ENCODE data around the gene RND1. TPM values are rescaled to one million over a fixed set of nuclear protein-coding genes. Genes with fewer than 3 reads are reported as not detected.

The RND1 gene
- total RNA-seq, 1 donor from 2014 or later, result 14.6 TPM

DNA sequence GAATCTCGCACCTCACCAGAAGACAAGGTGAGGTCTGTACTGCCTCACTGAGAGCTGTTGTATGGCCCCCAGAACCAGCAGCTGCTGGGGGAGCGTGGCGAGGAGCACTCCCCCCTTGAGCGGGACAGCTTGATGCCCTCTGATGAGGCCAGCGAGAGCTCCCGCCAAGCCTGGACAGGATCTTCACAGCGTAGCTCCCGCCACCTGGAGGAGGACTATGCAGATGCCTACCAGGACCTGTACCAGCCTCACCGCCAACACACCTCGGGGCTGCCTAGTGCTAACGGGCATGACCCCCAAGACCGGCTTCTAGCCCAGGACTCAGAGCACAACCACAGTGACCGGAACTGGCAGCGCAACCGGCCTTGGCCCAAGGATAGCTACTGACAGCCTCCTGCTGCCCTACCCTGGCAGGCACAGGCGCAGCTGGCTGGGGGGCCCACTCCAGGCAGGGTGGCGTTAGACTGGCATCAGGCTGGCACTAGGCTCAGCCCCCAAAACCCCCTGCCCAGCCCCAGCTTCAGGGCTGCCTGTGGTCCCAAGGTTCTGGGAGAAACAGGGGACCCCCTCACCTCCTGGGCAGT is 38.1 kb downstream of the RND1 start:
- DNase-seq (ENCODE audit: low spot score), result no peak

- no peak for DNase-seq (ENCODE audit: low spot score)
Observed at GRCh38 chr12:48827026-48827425, 38.6 kb downstream of the RND1 start.

- DNase-seq (ENCODE audit: low spot score), result no peak
Observed at GRCh38 chr12:48826209-48826855, 39.3 kb downstream of the RND1 start.

DNA sequence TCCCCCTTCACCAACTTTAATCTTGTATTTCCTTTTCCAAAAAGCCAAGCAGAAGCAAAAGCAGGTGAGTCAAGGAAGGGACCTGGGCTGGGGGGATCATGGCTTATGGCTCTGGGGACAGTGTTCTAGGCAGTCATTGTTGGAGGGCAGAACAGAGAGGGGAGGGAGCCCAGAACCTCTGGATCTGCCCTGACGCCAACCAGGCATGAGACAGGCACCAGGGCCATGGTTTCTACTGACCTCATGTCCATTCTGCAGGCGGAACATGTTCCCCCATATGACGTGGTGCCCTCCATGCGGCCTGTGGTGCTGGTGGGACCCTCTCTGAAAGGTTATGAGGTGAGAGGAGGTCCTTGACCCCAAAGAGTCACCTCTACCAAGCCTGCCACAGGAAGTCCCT is 40.8 kb downstream of the RND1 start:
- no peak for DNase-seq (ENCODE audit: low spot score)

DNA sequence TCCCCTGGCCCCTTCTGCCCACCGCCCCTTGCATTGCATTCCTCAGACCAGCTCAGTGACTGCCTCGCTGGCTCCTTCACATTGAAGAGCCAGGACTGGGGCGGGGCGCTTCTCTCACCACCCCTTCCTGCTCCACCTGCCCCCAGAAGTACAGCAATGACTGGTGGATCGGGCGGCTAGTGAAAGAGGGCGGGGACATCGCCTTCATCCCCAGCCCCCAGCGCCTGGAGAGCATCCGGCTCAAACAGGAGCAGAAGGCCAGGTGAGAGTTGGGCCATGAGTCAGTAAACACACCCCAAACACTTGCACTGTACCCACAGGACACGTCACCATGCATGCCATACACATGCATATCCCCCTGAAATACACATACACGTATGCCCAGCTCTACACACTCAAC is 41.6 kb downstream of the RND1 start:
- no peak for DNase-seq (ENCODE audit: low spot score)

DNA sequence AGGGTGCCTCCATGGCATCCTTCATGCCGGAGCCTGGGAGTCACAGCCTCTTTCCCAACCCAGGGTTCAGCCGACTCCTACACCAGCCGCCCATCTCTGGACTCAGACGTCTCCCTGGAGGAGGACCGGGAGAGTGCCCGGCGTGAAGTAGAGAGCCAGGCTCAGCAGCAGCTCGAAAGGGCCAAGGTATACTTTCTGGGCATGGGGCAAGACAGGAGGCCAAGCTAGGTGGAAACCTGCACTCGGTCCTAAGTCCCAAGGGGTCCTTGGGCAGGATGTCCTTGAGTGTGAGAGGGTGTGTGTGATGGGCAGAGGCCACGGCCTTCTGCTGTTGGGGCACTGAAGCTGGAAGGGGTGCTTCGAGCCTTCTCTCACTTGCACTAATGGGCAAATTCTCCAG is 42.4 kb downstream of the RND1 start:
- DNase-seq (ENCODE audit: low spot score), result no peak

- DNase-seq (ENCODE audit: low spot score), result no peak
Observed at GRCh38 chr12:48822711-48823110, 43.0 kb downstream of the RND1 start.

- DNase-seq (ENCODE audit: low spot score), result no peak
Observed at GRCh38 chr12:48822139-48822538, 43.5 kb downstream of the RND1 start.

GRCh38 chr12:48819986-48820725 is 45.5 kb downstream of the RND1 start:
- no peak for DNase-seq (ENCODE audit: low spot score)

- DNase-seq (ENCODE audit: low spot score), result peak; percentile 30
Observed at GRCh38 chr12:48818831-48819590, 46.7 kb downstream of the RND1 start.

- peak; percentile 69 for DNase-seq (ENCODE audit: low spot score)
Observed at GRCh38 chr12:48817873-48818830, 47.5 kb downstream of the RND1 start, which contains the start of gene CACNB3. Gene CACNB3, plus strand, starts transcription at chr12:48818496. Its CDS starts 434 bp downstream, at chr12:48818930.

- no peak for DNase-seq (ENCODE audit: low spot score)
Observed at GRCh38 chr12:48816143-48816854, 49.4 kb downstream of the RND1 start.

DNA sequence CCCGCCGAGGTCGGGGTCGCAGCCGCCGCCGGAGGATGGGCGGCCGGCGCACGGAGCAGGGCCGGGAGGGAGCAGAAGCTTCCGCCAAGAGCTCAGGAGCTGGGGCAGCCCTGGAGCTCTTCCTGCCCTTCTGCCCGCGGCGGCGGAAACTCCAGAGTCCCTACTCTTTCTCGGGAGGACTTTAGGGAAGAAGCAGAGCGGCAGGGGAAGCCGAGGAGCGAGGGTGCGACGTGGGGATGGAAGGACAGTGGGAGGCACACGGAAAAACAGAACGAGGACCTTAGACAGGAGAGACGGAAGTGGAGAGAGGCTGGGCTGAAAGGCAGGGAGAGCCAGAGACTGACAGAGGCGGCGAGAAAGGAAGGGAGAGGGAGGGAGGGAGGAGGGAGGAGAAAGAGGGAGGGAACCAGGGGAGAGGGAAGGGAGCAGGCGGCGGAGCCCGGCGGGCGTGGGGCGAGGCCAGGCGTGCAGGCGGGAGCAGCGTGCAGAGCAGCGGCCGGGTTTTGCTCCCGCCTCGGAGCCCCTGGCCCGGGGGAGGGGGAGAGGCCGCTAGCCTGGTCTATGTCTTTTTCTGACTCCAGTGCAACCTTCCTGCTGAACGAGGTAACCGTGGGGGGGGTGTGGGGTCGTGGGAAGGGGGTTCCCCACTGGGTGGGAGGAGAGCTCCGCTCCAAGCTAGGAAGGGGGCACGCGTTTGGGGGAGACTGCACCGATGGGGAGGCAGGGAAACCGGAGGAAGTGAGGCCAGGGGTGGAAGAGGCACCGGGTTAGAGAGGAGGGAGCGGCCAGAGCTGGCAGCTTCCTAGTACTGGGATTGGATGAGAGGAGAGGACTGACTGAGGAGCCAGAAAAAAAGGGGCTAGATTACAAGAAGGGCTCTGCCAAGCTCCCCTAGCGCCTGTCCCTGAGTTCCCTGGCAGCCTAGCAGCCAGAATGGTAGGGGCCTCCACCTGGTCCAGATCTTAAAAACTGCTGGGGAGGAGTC is 50.3 kb downstream of the RND1 start:
- DNase-seq (ENCODE audit: low spot score), result peak; percentile 84

DNA sequence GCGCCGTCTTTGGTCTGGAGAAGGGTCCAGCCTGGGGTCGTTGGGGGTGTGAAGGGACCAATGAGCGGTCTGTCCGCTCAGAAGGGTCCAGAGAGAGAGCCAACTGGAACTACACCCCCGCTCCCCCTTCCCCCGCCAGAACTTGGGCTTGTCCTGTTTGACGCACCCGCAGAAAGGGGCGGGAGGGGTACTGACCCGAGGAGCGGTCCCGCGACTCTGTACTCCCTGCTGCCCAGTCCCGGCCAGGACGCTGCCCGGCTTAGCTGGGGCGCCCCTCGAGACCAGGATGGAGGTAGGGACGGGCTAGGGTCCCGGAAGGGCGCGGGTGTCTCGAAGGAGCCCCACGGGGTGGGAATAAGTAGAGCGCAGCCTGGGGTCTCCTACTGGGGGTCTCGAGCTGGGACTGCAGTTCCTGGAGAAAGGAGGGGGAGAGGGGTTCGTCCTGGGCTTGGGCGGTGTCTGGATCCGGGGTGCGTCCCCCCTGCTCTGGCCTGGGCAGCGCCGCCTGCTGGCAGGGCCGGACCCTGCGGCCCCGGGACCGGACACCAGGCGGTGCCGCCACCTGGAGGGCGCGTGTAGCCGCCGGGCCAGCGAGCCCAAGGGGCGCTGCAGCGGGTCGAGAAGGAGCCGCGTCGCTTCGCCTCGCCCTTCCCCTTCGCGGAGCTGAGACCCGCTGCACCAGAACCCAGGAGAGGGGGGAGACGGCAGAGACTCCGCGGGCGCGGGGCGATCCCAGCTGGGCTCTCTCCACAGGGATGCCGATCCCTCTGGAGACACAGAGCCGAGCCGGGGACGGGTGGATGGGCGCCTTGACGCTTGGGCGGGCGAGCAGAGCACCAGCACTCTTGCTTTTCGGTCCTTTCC is 51.2 kb downstream of the RND1 start:
- peak; percentile 83 for DNase-seq (ENCODE audit: low spot score)

DNA sequence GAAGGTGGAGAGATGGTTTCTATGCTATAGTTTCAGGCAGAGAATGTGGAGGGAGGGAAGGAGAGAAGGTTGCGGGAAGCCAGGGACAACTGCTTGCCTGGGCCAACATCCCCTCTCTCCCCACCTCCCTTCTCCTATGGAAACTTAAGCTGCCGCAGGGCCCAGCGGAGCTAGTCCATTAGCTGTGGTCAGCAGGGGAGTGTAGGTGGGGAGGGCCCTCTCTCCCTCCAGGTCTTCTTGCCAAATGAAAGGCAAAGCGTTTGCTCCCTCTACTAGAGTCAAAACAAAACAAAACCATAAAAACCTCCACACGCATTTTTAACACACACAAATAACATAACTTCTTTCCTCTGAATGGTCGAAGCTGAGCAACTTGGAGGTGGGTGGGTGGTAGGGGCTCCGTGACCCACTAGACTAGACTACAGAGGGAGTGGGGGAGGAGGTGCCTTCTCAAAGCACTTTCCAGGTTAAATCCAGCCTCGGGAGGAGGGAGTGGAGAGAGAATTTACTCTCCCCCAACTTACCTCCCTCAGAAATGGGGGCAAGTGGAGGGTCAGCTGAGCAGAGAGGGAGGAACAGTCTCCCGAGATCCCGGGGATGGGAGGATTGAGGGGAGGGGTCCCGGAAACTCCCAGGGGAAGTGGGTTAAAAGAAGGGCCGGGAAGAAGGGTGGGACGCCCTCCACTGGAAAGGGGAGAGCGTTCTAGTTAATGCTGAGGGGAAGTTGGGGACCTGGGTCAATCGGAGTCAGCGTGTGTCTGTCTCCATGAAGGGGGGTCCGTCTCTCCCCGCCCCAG is 52.0 kb downstream of the RND1 start:
- no peak for DNase-seq (ENCODE audit: low spot score)

GRCh38 chr12:48812389-48812788 is 53.3 kb downstream of the RND1 start:
- DNase-seq (ENCODE audit: low spot score), result no peak

GRCh38 chr12:48811437-48812090 is 54.1 kb downstream of the RND1 start:
- DNase-seq (ENCODE audit: low spot score), result no peak
